CD4-positive, alpha-beta T cell treated with Interleukin-21 for 1 hour (primary cell): Measurements from ENCODE around the gene RPUSD4.

Experiments
- DNase-seq: peaks from one replicate; pipeline ENCODE4 v3.0.0-alpha.2; 2020

The RPUSD4 gene

DNA sequence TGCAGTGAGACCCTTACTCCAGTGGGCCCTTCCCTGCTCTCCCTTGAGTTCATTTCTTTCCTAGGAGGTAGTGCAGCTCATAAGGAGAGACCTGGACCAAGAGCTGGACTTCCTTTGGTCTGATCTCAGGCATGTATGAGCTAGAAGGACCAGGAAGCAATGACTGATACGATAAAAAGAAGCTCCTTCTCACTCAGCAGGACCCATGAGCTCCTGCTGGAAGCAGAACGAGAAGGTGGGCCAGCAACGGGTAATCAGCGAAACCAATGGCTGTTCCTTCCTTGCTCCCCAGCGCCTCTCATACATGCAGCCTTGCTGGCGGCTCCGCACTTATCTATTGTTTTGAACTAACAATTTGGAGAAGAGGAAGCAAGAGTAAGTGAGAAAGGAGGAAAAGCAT is 56.8 kb downstream of the RPUSD4 start:
- DNase-seq: no peak

GRCh38 chr11:126153972-126154371 is 57.5 kb downstream of the RPUSD4 start:
- DNase-seq: no peak

DNA sequence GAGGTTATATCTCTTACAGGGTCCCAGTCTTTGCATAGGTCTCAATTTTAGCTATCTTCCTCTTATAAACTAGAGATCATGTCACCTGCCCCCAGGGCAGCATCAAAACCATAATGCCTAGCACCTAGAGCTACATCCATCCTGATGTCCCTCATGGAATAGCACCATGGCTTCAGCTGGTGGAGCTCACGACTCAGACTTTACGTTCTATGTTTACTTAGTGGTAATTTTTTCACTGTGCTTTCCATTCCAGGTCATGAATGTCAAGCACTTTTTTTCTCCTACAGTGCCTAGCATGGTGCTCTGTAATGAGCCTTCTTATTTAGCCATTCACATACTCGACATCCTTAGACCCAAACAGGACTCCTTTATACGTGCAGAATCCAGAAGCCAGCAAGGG is 58.4 kb downstream of the RPUSD4 start:
- no peak for DNase-seq

GRCh38 chr11:126152586-126152985 is 58.9 kb downstream of the RPUSD4 start:
- no peak for DNase-seq

- no peak for DNase-seq
Observed at GRCh38 chr11:126152152-126152551, 59.3 kb downstream of the RPUSD4 start.
